Activated CD4-positive, CD25-positive, alpha-beta regulatory T cell (primary cell): Measurements from ENCODE around the gene NUP58.
"Not testable (repeated sequence)": the region's sequence is repeated elsewhere in the genome, so short reads cannot be mapped to it uniquely, and the experiment has no call there.

Experiments used
- DNase-seq, 4 experiments: peaks; one replicate each; lab custom pipeline; 2025; lab: John Stamatoyannopoulos, UW

Gene NUP58

DNA sequence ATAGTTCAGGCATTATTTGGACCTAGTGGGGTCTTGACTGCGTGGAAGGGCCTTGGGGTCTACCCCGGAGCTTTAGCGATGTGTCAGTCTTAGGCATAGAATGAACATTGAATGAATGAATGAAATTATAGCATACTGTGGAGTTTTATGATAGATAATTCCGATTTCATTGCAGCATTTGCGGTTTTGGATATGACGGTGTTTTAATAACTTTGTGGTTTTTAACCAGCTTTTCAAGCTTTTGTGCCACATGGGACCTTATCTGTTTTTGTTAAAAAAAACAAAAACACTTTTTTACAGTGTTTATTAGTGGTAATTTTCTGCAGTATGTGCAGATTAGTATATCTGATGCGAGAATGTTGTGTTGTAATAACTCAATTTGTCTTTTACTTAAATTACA lies 696 bp downstream of the NUP58 start:
- no peak for DNase-seq

DNA sequence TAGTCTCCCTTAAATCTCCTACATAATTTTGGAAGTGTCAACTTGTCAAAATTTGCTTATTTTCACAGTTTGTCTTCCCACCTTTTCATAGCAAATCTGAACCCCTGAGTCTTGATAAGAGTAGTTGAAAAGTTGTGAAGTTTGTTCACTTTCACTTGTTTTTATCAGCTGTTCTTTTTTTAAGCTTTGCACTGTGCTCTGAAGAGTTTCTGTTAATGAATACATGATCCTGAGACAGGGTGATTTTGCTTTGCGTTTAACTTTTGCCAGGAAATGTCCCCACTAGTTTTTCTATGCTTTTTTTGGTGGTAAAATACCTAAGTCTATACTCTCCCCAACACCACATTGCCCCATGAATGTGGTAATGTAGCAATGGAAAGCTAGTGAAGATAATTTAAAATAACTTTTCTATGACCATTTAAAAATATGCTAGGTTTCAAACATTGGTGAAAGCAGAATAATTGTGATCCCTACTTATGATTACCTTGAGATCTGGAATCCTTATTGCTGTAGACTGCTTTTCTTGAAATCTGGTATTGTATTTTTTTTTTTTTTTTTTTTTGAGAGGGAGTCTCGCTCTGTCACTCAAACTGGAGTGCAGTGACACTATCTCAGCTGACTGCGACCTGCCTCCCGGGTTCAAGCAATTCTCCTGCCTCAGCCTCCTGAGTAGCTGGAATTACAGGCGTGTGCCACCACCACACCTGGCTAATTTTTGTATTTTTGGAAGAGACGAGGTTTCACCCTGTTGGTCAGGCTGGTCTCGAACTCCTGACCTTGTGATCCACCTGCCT lies 5.4 kb downstream of the NUP58 start:
- no peak for DNase-seq

DNA sequence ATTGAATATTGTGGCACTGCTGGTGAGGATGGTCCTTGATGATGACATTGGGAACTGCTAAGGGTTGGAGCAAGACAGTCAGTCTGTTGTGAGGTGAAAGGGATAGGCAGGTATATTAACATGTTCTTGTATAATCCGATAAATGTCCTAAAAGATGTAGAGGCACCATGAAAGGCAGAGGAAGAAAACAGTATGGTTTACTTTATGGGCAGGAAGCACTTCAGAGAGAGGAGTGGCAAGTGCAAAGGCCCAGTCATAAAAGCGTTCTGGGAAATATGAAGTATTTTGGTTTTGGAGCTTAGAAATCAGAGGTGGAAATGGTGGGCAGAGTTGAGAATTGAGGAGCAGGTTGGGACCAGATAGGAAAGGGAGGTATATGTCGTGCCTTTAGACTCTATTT lies 9.5 kb downstream of the NUP58 start:
- no peak for DNase-seq

DNA sequence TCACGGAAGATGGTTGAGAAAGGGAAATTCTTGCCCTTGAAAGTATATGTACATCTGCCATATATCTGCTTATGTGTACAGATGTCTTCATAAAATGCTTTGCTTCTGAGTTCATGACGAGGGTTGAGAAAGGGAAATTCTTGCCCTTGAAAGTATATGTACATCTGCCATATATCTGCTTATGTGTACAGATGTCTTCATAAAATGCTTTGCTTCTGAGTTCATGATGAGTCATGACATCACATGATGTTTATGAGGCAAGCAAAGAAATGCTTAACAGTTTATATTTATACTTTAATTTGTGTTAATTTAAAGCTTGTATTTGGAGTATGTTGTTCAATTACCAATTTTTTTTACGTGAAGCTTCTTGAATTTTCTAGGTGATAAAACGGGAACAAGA lies 17.5 kb downstream of the NUP58 start:
- not testable (repeated sequence) for DNase-seq

DNA sequence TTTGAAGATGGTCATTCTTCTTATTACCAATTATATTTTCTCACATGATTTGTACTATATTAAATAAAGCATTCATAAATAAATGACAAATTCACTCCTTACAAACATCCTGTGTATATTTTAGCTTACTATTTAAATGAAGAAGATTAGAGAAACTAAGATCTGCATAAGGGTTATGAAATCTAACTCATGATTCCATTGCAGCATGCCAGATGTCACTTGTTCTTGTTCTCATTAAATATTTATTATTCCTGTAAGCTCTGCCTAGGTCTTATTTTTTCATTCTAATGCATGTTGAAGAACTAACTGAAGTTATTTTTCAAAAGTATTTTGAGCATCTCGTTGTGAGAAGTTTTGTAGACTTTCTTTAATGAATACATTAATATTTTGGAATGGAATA lies 18.3 kb downstream of the NUP58 start:
- no peak for DNase-seq

DNA sequence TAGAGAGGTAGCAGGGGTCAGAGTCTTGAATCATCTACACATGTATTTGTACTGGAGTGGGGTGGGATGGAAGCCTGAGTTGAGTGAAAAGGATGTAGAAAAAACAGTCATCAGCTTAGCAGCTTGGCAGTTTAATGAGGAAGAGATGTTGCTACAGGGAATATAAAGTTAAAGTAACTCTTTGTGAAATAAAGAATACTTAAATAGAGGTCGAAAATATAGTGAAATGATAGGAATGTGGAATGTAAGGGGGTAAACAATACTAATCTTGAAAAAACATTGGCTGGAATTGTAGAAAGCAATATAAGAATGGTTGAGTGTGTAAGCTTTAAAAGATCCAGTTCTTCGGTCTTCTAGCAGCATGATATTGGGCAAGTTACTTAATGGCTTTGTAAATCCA lies 22.7 kb downstream of the NUP58 start:
- no peak for DNase-seq

DNA sequence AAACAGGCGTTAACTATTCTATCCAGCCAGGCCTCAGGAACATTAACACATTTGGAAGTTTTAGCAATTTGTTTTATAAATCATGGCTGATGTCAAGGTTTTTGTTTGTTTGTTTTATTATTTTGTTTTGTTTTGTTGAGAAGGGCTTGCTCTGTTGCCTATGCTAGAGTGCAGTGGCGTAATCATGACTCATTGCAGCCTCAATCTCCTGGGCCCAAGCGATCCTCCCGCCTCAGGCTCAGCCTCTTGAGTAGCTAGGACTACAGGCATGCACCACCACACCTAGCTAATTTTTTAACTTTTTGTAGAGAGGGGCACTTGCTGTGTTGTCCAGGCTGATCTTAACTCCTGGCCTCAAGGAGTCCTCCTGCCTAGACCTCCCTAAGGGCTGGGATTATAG lies 28.3 kb downstream of the NUP58 start:
- no peak for DNase-seq

DNA sequence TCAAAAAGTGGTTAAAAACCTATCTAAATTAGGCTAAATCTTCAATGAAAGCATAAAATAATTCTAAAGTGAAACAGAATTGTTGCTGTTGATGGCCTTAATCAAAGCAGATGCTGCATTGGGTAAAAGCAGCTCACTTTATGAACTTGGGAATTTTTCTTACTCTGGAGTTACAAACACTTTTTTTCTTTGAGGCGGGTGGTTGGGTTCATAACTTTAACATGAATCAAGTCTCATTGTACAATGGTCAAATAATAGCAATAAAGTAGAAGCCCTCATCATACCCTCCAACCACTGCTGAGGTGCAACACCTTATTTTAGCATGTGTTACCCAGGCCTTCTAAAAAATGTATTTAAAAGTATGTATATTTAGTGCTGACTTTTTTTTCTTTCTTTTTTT lies 29.1 kb downstream of the NUP58 start:
- no peak for DNase-seq

DNA sequence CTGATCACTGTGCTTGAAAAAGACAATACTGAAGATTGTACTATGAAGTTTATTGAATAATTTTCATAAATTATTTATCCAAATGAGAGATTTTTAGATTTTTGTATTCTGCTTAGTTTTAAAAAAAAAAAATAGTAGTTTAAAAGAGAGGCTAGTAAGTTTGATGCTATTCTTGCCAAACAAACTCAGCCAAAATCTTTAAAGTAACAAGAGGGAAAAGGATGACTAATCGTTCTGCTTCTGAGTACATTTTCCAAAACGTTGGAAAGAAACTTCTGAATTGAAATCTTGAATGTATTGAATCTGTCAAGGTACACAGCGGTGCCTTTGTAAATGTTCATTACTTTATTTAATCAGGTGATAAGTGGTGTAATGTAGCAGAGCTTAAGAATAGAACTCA lies 34.4 kb downstream of the NUP58 start:
- no peak for DNase-seq

DNA sequence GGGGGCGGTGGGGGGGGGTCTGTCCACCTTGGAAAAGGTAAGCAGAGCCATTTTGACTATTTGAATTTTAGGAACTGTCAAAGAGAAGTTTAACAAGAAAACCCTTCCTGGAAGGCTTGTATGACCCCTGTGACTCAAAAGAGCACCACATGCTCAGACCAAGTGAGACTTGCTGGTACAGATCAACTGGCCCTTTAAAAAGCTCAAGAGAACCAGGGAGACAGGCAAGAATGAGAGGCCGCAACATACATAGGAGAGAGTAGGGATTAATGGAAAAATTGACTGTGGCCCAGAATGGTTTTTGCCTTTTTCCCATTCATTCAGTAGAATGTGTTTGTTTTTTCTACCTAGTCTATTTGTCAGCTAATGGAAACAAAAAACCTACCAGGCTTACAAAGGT lies 44.2 kb downstream of the NUP58 start:
- no peak for DNase-seq

DNA sequence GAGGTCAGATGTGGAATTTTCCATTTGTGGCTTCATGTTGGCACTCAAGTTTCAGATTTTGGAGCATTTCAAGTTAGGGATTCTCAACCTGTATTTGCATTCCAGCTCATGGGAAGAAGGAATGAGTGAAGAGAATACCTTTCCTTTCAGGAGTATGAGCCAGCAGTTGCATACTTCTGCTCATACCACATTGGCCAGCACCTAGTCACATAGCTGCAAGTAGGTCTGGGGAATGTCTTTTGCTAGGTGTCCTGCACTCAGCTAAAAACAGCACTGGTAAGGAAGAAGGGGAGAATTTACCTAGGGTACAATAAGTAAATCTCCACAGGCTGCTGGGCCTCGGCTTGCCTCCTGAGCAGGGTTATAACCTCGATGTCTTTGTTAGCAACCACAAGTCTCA lies 45.7 kb downstream of the NUP58 start:
- DNase-seq = no peak

DNA sequence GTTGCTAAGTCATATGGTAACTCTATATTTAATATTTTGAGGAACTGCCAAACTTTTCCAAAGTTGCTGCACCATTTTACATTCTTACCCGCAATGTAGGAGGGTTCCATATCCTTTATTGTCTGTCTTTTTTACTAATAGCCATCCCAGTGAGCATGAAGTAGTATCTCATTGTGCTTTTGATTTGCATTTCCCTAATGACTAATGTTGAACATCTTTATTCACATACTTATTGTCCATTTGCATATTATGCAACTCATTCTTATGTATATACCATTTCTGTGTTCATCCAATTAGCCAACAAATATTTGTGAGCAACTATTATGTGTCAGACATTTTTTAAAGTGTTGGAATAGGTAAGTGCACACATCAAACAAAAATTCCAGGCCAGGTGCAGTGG lies 50.0 kb downstream of the NUP58 start:
- DNase-seq = no peak

DNA sequence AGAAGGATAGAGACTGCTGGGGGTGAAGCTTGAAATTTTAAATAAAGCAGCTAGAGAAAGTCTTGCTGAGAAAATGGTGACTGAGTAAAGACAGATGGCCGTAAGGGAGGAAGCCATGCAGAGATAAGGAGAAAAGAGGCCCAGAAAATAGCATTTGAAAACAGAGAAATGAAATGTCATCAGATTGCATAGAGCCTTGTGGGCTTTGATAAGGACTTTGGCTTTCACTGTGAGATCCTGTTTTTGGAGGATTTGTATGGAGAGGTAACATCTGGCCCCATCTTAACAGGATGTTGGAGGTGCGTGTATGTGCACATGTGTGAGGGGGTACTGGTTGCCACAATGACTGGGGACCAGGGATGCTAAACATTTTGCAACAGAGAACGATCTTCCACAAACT lies 50.8 kb downstream of the NUP58 start:
- DNase-seq = no peak

DNA sequence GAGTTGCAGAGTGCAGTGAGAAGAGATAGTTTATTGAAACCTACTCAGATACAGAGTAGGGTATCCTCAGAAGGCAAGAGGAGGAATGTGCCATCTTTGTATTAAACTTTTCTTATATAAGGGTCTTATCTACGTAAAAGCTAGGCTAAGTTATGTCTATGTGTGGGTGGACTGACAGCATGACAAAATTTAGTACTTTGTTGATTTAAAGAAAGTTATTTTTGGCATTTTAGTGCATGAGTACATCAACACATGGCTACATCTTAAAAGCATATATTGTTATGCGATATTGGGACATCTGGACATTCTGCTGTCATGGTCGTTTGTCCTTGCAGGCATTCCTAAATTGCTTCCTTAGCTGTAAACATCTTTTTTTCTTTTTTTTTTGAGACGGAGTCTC lies 51.4 kb downstream of the NUP58 start:
- no peak for DNase-seq

DNA sequence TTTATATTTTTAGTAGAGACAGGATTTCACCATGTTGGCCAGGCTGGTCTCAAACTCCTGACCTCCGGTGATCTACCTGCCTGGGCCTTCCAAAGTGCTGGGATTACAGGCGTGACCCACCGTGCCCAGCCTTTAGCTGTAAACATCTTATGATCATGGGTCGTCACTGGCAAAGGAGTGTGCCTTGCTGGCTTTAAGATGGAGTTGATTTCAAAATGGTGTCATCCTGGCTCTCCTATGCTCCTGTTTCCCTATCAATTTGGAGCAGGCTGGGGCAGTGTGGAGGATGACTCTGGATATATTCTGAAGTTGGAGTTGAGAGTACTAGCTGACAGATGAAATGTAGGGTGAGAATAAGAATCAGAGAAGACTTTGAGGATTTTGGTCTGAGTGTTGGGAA lies 51.9 kb downstream of the NUP58 start:
- DNase-seq = no peak

DNA sequence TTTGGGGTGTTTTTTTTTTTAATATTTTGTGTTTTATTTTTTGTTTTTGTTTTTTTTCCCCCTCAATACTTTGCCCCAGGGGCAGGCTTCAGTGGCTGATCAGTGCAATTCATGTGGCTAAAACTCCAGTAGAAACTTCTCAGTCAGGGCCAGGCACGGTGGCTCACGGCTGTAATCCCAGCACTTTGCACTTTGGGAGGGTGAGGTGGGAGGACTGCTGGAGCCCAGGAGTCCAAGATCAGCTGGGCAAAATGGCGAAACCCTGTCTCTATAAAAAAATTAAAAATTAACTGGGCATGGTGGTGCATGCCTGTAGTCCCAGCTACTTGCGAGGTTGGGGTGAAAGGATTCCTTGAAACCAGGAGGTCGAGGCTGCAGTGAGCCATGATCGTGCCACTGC lies 53.0 kb downstream of the NUP58 start:
- no peak for DNase-seq

DNA sequence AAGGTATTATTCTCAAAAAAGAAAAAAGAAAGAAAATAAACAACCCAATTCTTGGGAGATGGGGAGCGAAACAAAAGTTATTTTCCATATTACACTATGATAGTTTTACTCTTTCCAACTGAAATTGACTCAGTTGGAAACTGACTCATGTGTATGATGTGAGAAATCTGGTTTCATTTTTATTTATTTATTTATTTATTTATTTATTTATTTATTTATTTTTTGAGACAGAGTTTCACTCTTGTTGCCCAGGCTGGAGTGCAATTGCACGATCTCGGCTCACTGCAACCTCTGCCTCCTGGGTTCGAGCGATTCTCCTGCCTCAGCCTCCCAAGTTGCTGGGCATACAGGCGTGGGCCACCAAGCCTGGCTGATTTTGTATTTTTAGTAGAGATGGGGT lies 59.0 kb downstream of the NUP58 start:
- not testable (repeated sequence) for DNase-seq

DNA sequence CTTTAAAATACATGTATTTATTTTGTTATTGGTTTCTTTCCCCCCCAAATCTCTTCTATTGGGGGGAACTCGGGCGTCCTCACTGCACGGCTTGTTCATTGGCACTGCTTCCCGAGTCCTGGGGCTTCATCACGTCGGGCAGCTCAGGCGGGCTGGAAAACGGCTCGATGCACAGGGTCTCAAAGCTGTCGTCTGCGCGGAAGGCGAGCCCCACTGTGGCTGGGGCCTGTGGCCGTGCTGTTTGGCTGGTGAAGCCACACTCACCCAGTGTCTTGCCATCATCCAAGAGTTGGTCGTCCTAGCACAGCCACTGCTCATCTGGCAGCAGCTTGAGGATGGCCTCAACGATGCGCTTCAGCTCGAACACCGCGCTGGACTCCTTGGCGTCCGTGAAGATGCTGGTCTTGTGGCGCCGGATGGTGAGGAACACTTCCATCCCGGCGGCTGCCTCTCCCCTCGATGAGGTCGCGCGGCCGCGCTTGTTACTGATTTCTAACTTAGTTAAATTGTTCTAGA lies 64.4 kb downstream of the NUP58 start:
- no peak for DNase-seq

DNA sequence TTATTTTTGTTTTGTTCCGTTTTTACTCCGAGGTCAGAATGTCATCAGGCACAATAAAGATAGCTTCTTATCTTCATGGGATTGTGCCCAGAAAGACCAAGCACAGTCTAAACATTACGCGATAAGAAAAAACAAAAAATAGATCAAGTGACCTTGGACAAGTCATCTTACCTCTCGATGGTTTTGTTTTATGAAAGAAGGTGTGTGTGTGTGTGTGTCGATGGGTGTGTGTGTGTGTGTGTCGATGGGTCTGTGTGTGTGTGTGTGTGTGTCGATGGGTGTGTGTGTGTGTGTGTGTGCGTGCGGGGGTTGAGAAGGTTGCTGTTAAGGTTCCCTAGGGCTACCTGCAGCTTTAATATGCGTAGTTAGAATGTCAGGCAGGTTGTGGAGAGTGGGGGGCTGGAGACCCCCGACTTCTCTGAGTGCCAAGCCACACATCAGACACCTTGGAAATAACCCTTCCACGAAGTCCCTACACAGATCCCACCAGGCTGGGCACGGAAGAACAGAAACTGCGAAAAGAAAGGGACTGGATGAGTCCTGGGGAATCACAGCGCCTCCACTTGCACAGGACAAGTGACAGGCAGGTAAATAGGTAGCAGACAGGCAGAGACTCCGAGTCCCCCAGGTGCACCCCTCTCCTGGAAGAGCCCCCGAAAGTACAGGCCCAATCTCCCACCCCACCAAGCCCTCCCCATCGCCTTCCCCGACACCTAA lies 69.9 kb downstream of the NUP58 start:
- DNase-seq = no peak

DNA sequence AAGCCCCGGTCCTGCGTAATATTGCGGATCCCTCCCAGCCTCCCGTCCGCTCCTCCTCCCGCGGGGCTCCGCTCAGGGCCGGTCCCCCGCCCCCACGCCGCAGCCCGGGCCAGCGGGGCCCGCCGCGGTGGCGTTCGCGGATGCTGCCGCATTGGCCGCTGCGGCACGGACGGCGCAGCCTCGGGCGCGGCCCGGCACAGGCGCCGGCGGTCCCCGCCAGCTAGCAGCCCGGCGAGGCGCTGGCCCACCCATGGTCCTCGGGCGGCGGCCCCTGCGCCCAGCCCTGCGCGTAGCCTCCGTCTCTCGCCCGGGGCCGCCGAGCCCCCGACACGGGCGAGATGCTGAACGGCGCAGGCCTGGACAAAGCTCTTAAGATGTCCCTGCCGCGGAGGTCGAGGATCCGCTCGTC lies 70.5 kb downstream of the NUP58 start, which contains the start of gene ATP8A2:
ATP8A2 (plus strand) TSS at position 100 of the 409 bp plus-strand sequence; CDS start at position 339, 239 bp downstream.
- DNase-seq = no peak

DNA sequence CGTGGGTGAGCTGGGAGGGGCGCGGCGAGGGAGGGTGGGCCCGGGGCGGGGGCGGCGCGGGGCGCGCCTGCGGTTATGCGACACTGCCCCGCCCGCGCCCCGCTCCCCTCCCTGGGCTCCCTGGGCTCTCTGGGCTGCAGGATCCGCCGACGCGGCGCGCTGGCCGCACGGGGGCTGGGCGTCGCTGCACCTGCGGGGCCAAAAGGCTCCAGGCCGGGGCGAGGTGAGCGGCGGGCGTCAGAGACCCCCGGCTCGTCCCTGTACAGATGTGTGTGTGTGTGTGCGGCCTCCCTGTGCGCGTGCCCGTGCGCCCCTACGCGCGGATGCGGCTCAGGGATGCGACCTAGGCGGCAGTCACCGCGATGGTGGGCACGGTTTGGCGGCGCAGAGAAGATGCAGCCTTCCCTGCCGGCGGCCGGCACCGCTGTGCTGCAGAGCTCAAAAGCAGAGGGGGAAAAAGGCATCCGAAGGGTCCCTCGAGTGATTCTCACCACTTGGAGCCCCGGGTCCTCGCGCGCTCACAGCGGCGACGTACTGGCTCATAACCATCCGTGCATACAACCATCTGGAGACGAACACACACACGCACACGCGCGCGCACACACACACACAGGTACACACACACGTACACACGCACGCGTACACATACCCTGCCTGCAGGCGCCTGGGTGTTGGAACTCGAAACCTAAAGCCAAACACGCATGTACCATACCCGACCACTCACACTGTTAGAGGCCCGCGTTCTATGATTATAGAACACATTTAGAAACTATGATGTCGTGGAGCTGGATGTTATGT lies 71.1 kb downstream of the NUP58 start:
- no peak for DNase-seq

DNA sequence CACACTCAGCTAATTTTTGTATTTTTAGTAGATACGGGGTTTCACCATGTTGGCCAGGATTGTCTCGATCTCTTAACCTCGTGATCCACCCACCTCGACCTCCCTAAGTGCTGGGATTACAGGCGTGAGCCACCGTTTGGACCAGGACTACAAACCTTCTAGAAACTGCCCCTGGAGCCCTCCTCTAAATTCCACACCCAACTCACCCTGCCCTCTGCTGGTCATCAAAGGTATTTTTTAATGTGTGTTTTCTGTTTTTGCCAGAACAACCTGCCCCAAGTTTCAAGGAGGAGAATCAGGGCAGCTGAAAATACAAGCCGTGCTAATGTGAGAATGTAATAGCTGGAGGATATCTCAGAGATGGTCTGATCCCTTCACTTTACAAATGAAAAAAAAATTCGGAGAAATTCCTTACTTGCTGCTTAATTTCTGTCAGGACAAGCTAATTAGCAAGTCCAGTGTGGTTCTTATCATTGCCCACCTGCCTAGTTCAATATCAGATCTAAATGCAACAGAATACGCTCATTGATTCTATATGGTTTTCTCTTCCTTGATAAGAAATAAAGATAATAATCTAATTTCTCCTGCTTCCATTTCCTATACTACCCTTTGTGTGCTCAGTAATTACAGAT lies 74.4 kb downstream of the NUP58 start:
- peak in 1 of 4 experiments; percentile 8 for DNase-seq
